Breast epithelium (tissue), 3 donors: ENCODE results near the gene PRR5L.

Experiments used
- POLR2A ChIP-seq: fragments of 450-650 bp; IDR thresholded peaks from one replicate; pipeline ENCODE4 v1.6.1; 2016; ENCODE audit warnings: antibody characterized with exemption, mild to moderate bottlenecking, moderate library complexity
- TF ChIP-seq, protein P1 (sequence below), 3 donors: fragments of 450-650 bp; IDR thresholded peaks; one replicate each; pipeline ENCODE4 v1.5.1; 2016 to 2017; ENCODE audit warnings: antibody characterized with exemption in 3 of 3, mild to moderate bottlenecking in 3 of 3, moderate library complexity in 3 of 3

GRCh38 chr11:36412781-36413383, 116.8 kb downstream of the PRR5L start:
- TF ChIP-seq, protein P1, sequence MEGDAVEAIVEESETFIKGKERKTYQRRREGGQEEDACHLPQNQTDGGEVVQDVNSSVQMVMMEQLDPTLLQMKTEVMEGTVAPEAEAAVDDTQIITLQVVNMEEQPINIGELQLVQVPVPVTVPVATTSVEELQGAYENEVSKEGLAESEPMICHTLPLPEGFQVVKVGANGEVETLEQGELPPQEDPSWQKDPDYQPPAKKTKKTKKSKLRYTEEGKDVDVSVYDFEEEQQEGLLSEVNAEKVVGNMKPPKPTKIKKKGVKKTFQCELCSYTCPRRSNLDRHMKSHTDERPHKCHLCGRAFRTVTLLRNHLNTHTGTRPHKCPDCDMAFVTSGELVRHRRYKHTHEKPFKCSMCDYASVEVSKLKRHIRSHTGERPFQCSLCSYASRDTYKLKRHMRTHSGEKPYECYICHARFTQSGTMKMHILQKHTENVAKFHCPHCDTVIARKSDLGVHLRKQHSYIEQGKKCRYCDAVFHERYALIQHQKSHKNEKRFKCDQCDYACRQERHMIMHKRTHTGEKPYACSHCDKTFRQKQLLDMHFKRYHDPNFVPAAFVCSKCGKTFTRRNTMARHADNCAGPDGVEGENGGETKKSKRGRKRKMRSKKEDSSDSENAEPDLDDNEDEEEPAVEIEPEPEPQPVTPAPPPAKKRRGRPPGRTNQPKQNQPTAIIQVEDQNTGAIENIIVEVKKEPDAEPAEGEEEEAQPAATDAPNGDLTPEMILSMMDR (IDR thresholded peaks at IDR 0.05), result no peak
- no peak for TF ChIP-seq POLR2A
